Endothelial cell of umbilical vein (primary cell): ENCODE results near the gene HIVEP3. TPM values are rescaled to one million over a fixed set of nuclear protein-coding genes. Genes with fewer than 3 reads are reported as not detected.

Source experiments
- BruUV-seq: library from RNA; stranded (reverse); fragments of 400-500 nt; replicated peaks from 2 replicates; lab custom pipeline; 2021; lab: Mats Ljungman, UMichigan
- CTCF ChIA-PET: fragments of 300-600, 350-600 bp; sonication (Branson Sonifier 250); formaldehyde crosslinking; loops from one replicate; lab custom pipeline; 2021; ENCODE audit warnings: antibody characterized with exemption, inconsistent platforms; lab: Charles Lee
- POLR2A ChIA-PET: fragments of 300-600, 350-600 bp; sonication (Branson Sonifier 250); formaldehyde crosslinking; loops from one replicate; lab custom pipeline; 2021; ENCODE audit warnings: antibody characterized with exemption, inconsistent platforms; lab: Charles Lee
- DNase-seq: peaks from one replicate; pipeline ENCODE4 v3.0.0-alpha.2; 2011; ENCODE audit warnings: low read depth, low spot score
- FAIRE-seq: peaks from 2 replicates; lab custom pipeline; 2011; peaks lifted over from hg19 to GRCh38; lab: Jason Lieb, UNC
- H2AFZ ChIP-seq: 2 replicates; pipeline ENCODE4 v1.6.0; 2012; ENCODE audit warnings: low read depth, low read length, control low read depth, inconsistent platforms
- H3K27ac ChIP-seq: 2 replicates; pipeline ENCODE4 v1.5.1; 2011; ENCODE audit warnings: low read depth, mild to moderate bottlenecking, control low read depth, low read length, moderate library complexity; ENCODE audit not compliant: insufficient read depth
- H3K27me3 ChIP-seq, 2 experiments: 2 replicates each; pipeline versions ENCODE4 v1.6.0 to v1.6.1; 2011; ENCODE audit warnings: low read length in 2 of 2, mixed read lengths in 1 of 2; ENCODE audit not compliant: control insufficient read depth in 2 of 2, insufficient read depth in 2 of 2
- H3K36me3 ChIP-seq, 2 experiments: 2 replicates in 1 of 2; 3 replicates in 1 of 2; pipeline ENCODE4 v1.5.1; 2011; ENCODE audit warnings: low read length in 2 of 2, mild to moderate bottlenecking in 1 of 2, moderate library complexity in 1 of 2; ENCODE audit not compliant: control insufficient read depth in 2 of 2, insufficient read depth in 2 of 2; ENCODE audit errors: extremely low read depth in 1 of 2
- H3K4me1 ChIP-seq: 3 replicates; pipeline ENCODE4 v1.5.1; 2011; ENCODE audit warnings: mild to moderate bottlenecking, low read length; ENCODE audit not compliant: control insufficient read depth, insufficient read depth; ENCODE audit errors: extremely low read depth
- H3K4me2 ChIP-seq: 2 replicates; pipeline ENCODE4 v1.6.1; 2011; ENCODE audit warnings: low read length, control low read depth, mixed read lengths; ENCODE audit not compliant: insufficient read depth
- H3K4me3 ChIP-seq, 3 experiments: fragments of 200-600 bp in 1 of 3; sonication (generic), shearing (Covaris generic) in 1 of 3; replicated peaks in 1 of 3; 2 replicates each; pipeline ENCODE4 v1.5.1; 2011 to 2016; ENCODE audit warnings: control low read depth in 3 of 3, low read length in 3 of 3, mild to moderate bottlenecking in 2 of 3, inconsistent platforms in 1 of 3, low read depth in 1 of 3, moderate library complexity in 1 of 3; ENCODE audit not compliant: insufficient read depth in 1 of 3
- H3K79me2 ChIP-seq: 2 replicates; pipeline ENCODE4 v1.6.0; 2012; ENCODE audit warnings: low read length, inconsistent platforms; ENCODE audit not compliant: control insufficient read depth, insufficient read depth
- H3K9ac ChIP-seq: replicated peaks from 2 replicates; pipeline ENCODE3; 2011; ENCODE audit warnings: low read length, control low read depth; ENCODE audit not compliant: insufficient read depth; ENCODE audit errors: extremely low read depth
- H3K9me1 ChIP-seq: replicated peaks from 3 replicates; pipeline ENCODE4 v1.6.0; 2011; ENCODE audit warnings: mild to moderate bottlenecking, low read length; ENCODE audit not compliant: control insufficient read depth, insufficient read depth; ENCODE audit errors: extremely low read depth
- H3K9me3 ChIP-seq: replicated peaks from 2 replicates; pipeline ENCODE4 v1.5.1; 2012; ENCODE audit warnings: low read length, inconsistent platforms; ENCODE audit not compliant: control insufficient read depth, insufficient read depth
- H4K20me1 ChIP-seq: replicated peaks from 2 replicates; pipeline ENCODE3; 2011; ENCODE audit warnings: mild to moderate bottlenecking, low read length; ENCODE audit not compliant: control insufficient read depth, insufficient read depth; ENCODE audit errors: extremely low read depth
- CTCF ChIP-seq, 2 donors: IDR thresholded peaks; 1 replicate in 1 of 2; 2 replicates in 1 of 2; pipeline ENCODE4 v1.5.1; 2011; ENCODE audit warnings: low read length in 2 of 2, mild to moderate bottlenecking in 2 of 2, moderate library complexity in 2 of 2, control low read depth in 1 of 2, inconsistent platforms in 1 of 2, low read depth in 1 of 2; ENCODE audit not compliant: insufficient read depth in 1 of 2; ENCODE audit errors: extremely low read depth in 1 of 2
- EZH2 ChIP-seq: IDR thresholded peaks from 2 replicates; pipeline ENCODE4 v1.6.1; 2012; ENCODE audit warnings: borderline replicate concordance, low read depth, mild to moderate bottlenecking, moderate library complexity, low read length, inconsistent platforms; ENCODE audit not compliant: severe bottlenecking
- FOS ChIP-seq: IDR thresholded peaks from 2 replicates; pipeline ENCODE4 v1.6.1; 2011; ENCODE audit warnings: mild to moderate bottlenecking, low read length, moderate library complexity, borderline replicate concordance; ENCODE audit not compliant: insufficient read depth
- GATA2 ChIP-seq: IDR thresholded peaks from 2 replicates; pipeline ENCODE4 v1.7.0; 2011; ENCODE audit warnings: low read depth, mild to moderate bottlenecking, moderate library complexity, mixed read lengths, low read length; ENCODE audit not compliant: insufficient read length, insufficient read depth
- JUN ChIP-seq: IDR thresholded peaks from 2 replicates; pipeline ENCODE4 v1.6.1; 2011; ENCODE audit warnings: borderline replicate concordance, low read depth; ENCODE audit not compliant: insufficient read length, insufficient read depth
- MAX ChIP-seq: IDR thresholded peaks from 2 replicates; pipeline ENCODE4 v1.6.1; 2011; ENCODE audit not compliant: insufficient read depth, insufficient read length
- MYC ChIP-seq: IDR thresholded peaks from one replicate; pipeline ENCODE4 v1.6.1; 2011; ENCODE audit warnings: mild to moderate bottlenecking, low read depth, low read length
- POLR2A ChIP-seq: IDR thresholded peaks from 2 replicates; pipeline ENCODE4 v1.6.1; 2012; ENCODE audit warnings: low read depth, mild to moderate bottlenecking, control low read depth, low read length
- POLR2AphosphoS5 ChIP-seq: IDR thresholded peaks from 2 replicates; pipeline ENCODE4 v1.6.1; 2012; ENCODE audit warnings: low read depth, mild to moderate bottlenecking, control low read depth, low read length, moderate library complexity; ENCODE audit not compliant: insufficient read depth
- dilution Hi-C: fragments of 300-500 bp; cut with MboI; formaldehyde crosslinking; loops from one replicate; pipeline ENCODE4 v1.15.0; 2019; ENCODE audit warnings: low sequenced_read_pairs; ENCODE audit not compliant: extremely low pct_ligation_motif_present
- intact Hi-C: fragments of 100-400 bp; cut with micrococcal nuclease; formaldehyde crosslinking; loops from one replicate; pipeline ENCODE4 v1.10.0; 2022
- polyA plus RNA-seq, 4 experiments: library from polyadenylated mRNA; depleted of rRNA in 3 of 4; stranded (reverse) in 3 of 4; unstranded in 1 of 4; fragments of >200 nt; gene quantifications; 2 replicates each; pipeline versions ENCODE4 v1.2.1 to v1.2.3, GENCODE V29; 2011 to 2012; ENCODE audit warnings: missing spikeins in 1 of 4
- total RNA-seq: library from RNA; stranded (reverse); gene quantifications from 2 replicates; pipeline ENCODE4 v1.2.3, GENCODE V29; 2021

HIVEP3 gene
- total and polyA plus RNA-seq, 2 donors (not counting 3 experiments of a cell fraction or from before 2014, with no cell fraction given), result 3.4 to 4.0 TPM

GRCh38 chr1:41705798-41706197 is 212.9 kb downstream of the HIVEP3 start:
- Histone ChIP-seq H3K9me3 (no peaks in the 10 kb centered on the region), H3K4me2 (no peak overlapping the region), H3K79me2 (no peaks in the 10 kb centered on the region), H3K36me3 (no peaks in the 10 kb centered on the region), H3K9me1 (no peaks in the 10 kb centered on the region), H3K27ac (no peak overlapping the region), H3K4me3 (no peak overlapping the region), H4K20me1 (no peaks in the 10 kb centered on the region), H3K9ac (no peak overlapping the region), H3K4me1 (no peaks in the 10 kb centered on the region), H2AFZ (no peak overlapping the region), H3K27me3 (no peaks in the 10 kb centered on the region)
- ChIA-PET POLR2A (no interaction called here), CTCF (no interaction called here)
- TF ChIP-seq MYC (no peak), JUN (no peak), FOS (no peak), POLR2A (no peak), GATA2 (no peak), CTCF (IDR thresholded peaks at IDR 0.05; ENCODE audit: extremely low read depth in 1 of 2, insufficient read depth in 1 of 2, low read depth in 1 of 2, low read length in 2 of 2) (no peak), MAX (no peak), EZH2 (no peak), POLR2AphosphoS5 (no peak)
- dilution Hi-C loops (no loop called here), intact Hi-C loops (no loop called here)
- FAIRE-seq (no peak), DNase-seq (no peak)
- no TSS peak for BruUV-seq
